GM18858 (cell line): ENCODE data around the gene HMSD.

Source experiments
- ATAC-seq: cut with Tn5 transposase; IDR thresholded peaks from one replicate; pipeline ENCODE4 v1.9.1; 2021; ENCODE audit not compliant: unreplicated experiment

The HMSD gene

GRCh38 chr18:63987743-63988142 lies 38.6 kb downstream of the HMSD start:
- ATAC-seq = no peak

- ATAC-seq = no peak
Observed at GRCh38 chr18:63992751-63993150, 43.6 kb downstream of the HMSD start.

- no peak for ATAC-seq
Observed at GRCh38 chr18:63994783-63995399, 45.8 kb downstream of the HMSD start.

- ATAC-seq = no peak
Observed at GRCh38 chr18:63997041-63997440, 47.9 kb downstream of the HMSD start.

DNA sequence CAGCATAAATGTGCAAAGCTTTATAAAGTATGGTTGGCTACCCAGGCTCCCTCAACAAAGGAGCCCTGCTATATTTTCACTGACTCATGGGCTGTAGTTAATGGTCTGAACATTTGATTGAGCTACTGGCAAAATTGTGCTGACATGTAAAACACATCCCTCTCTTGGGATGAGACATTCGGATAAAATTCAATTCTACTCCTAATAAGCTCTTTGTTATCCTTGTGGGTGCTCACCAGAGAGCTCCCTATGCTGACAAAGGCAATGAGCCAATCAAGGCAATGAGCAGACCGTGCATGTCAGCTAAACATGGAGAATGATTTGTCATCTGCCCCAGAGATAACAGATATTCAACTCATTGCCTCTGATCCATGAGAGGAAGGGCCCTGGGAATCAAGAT lies 48.5 kb downstream of the HMSD start:
- ATAC-seq = no peak

DNA sequence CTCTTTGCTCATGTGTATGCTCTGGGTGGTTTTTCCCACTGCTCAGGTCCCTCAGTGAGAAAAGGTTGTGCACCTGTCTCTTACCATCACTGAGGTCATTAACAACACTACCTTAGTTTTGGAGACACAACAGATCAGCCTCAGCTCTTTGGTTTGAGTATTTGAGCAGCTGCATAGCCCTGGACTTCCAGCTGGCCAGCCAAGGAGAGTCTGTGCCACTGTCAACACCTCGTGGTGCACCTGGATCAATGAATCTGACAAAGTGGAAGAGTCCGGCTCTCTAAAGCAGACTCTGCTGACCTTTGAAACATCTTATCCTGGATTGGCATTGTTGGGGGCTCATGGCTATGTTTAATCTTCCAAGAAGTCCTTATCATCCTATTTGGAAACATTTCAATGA lies 50.8 kb downstream of the HMSD start:
- ATAC-seq = no peak

DNA sequence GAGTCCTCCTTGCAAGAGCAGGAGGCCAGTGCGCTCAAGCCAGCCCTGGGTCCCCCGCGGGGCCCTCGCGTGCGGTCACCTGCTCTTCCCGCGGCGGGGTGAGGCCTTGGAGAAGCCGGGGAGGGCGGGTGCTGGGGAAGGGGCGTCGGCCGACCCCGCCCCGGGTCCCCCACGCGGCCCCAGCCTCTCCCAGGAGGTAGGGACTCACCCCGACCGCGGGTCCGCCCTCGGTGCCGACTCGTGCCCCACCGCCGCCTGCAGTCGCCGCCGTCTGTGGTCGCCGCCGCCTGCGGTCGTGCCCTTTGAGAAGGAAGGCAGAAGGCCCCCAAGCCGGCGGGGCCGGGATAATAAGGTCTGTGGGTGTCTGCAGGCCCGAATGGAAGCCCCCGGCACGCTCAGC lies 53.5 kb downstream of the HMSD start:
- no peak for ATAC-seq

DNA sequence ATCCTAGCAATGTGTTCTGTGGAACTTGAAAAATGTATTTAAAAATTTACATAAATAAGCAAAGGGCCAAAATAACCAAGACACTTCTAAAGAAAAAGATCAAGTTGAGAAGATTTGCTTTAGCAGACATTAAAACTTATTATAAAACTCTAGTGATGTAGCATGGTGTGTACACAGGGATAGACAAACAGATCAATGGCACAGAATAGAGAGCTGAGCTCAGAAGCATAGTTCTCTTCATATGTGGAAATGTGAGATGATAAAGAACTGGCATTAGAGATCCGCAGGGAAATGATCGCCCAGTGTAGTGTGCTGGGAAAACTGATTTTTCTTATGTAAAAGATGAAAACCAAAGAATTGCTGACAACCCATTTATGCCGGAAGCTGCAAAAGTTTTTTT lies 60.2 kb downstream of the HMSD start:
- no peak for ATAC-seq
